GM12878 (cell line): ENCODE results near the gene GAS2L1. TPM values are rescaled to one million over a fixed set of nuclear protein-coding genes. Genes with fewer than 3 reads are reported as not detected.

Source experiments
- ATAC-seq: fragments of 200-7000 bp; cut with Tn5 transposase; 3 replicates; pipeline ENCODE4 v1.9.1; 2020; ENCODE audit warnings: mild to moderate bottlenecking, moderate library complexity
- BruUV-seq: library from RNA; stranded (reverse); fragments of 400-500 nt; replicated peaks from 2 replicates; lab custom pipeline; 2021; lab: Mats Ljungman, UMichigan
- CTCF ChIA-PET: fragments of 300-600 bp; sonication (Branson Sonifier 250); formaldehyde crosslinking; extraction: SDS; loops from one replicate; lab custom pipeline; 2021; ENCODE audit warnings: inconsistent platforms; lab: Yijun Ruan, JAX
- POLR2A ChIA-PET: fragments of 350-600 bp; formaldehyde crosslinking; extraction: SDS; loops from one replicate; lab custom pipeline; 2021; ENCODE audit warnings: inconsistent platforms; lab: Charles Lee
- RAD21 ChIA-PET: fragments of 300-600 bp; sonication (Branson Sonifier 250); formaldehyde crosslinking; loops from one replicate; lab custom pipeline; 2023; ENCODE audit warnings: antibody characterized with exemption; ENCODE audit not compliant: unreplicated experiment; lab: Charles Lee
- SMC1A ChIA-PET: fragments of 300-600 bp; sonication (Branson Sonifier 250); formaldehyde crosslinking; loops from one replicate; lab custom pipeline; 2023; ENCODE audit not compliant: unreplicated experiment, uncharacterized antibody; lab: Charles Lee
- DNase-seq: peaks from one replicate; pipeline ENCODE4 v3.0.0-alpha.2; 2011; ENCODE audit warnings: low read depth, low spot score
- FAIRE-seq: peaks from 3 replicates; lab custom pipeline; 2011; peaks lifted over from hg19 to GRCh38; lab: Jason Lieb, UNC
- H2AFZ ChIP-seq: 2 replicates; pipeline ENCODE4 v1.6.0; 2011; ENCODE audit warnings: low read depth, low read length, control low read depth; ENCODE audit not compliant: control insufficient read depth
- H3K27ac ChIP-seq: 2 replicates; pipeline ENCODE4 v1.5.1; 2011; ENCODE audit warnings: control low read depth; ENCODE audit not compliant: control insufficient read depth, insufficient read depth
- H3K27me3 ChIP-seq, 2 experiments: replicated peaks in 1 of 2; 2 replicates each; pipeline versions ENCODE4 v1.6.0 to v1.6.1; 2011; ENCODE audit warnings: low read length in 1 of 2; ENCODE audit not compliant: control insufficient read depth in 2 of 2, insufficient read depth in 2 of 2
- H3K36me3 ChIP-seq, 2 experiments: 2 replicates each; pipeline ENCODE4 v1.5.1; 2011; ENCODE audit warnings: low read length in 1 of 2; ENCODE audit not compliant: control insufficient read depth in 2 of 2, insufficient read depth in 2 of 2
- H3K4me1 ChIP-seq: 2 replicates; pipeline ENCODE4 v1.6.1; 2011; ENCODE audit warnings: mild to moderate bottlenecking, low read length, moderate library complexity, mixed read lengths; ENCODE audit not compliant: control insufficient read depth, insufficient read depth
- H3K4me2 ChIP-seq: 2 replicates; pipeline ENCODE4 v1.6.0; 2011; ENCODE audit warnings: control low read depth; ENCODE audit not compliant: control insufficient read depth, insufficient read depth
- H3K4me3 ChIP-seq: fragments of 200-600 bp; sonication (generic); 2 replicates; pipeline ENCODE4 v1.5.1; 2016
- H3K79me2 ChIP-seq: 2 replicates; pipeline ENCODE4 v1.6.0; 2011; ENCODE audit warnings: low read length; ENCODE audit not compliant: control insufficient read depth, insufficient read depth
- H3K9ac ChIP-seq: 2 replicates; pipeline ENCODE4 v1.8.0; 2011; ENCODE audit warnings: low read length, control low read depth, mixed read lengths; ENCODE audit not compliant: control insufficient read depth, insufficient read depth
- H3K9me3 ChIP-seq: replicated peaks from 3 replicates; pipeline ENCODE4 v1.5.1; 2011; ENCODE audit warnings: mild to moderate bottlenecking, low read length; ENCODE audit not compliant: control insufficient read depth, insufficient read depth
- H4K20me1 ChIP-seq: 2 replicates; pipeline ENCODE4 v1.6.0; 2011; ENCODE audit not compliant: control insufficient read depth, insufficient read depth
- ATF3 ChIP-seq: IDR thresholded peaks from 2 replicates; pipeline ENCODE4 v1.6.1; 2011; ENCODE audit warnings: low read depth, mild to moderate bottlenecking, low read length, moderate library complexity, borderline replicate concordance; ENCODE audit errors: extremely low read depth
- EP300 ChIP-seq, 2 experiments: fragments of 150-350 bp in 1 of 2; IDR thresholded peaks; 2 replicates each; pipeline ENCODE4 v1.6.1; 2011 to 2012; ENCODE audit warnings: low read depth in 2 of 2, low read length in 2 of 2, borderline replicate concordance in 1 of 2, improper control_type of control experiment in 1 of 2, inconsistent platforms in 1 of 2; ENCODE audit not compliant: control insufficient read depth in 1 of 2
- ESRRA ChIP-seq: IDR thresholded peaks from 2 replicates; pipeline ENCODE4 v1.6.1; 2012; ENCODE audit warnings: mild to moderate bottlenecking, low read length, improper control_type of control experiment
- HDGF ChIP-seq: fragments of 450-650 bp; IDR thresholded peaks from 2 replicates; pipeline ENCODE4 v1.6.1; 2016; ENCODE audit warnings: antibody characterized with exemption
- PAX8 ChIP-seq: fragments of 450-650 bp; IDR thresholded peaks from 2 replicates; pipeline ENCODE4 v1.6.1; 2017; ENCODE audit warnings: mild to moderate bottlenecking, moderate library complexity
- PML ChIP-seq: IDR thresholded peaks from 2 replicates; pipeline ENCODE4 v1.6.1; 2012; ENCODE audit warnings: low read length, inconsistent platforms
- TCF3 ChIP-seq: IDR thresholded peaks from 2 replicates; pipeline ENCODE4 v1.6.1; 2012; ENCODE audit warnings: low read depth, mild to moderate bottlenecking, low read length, borderline replicate concordance; ENCODE audit not compliant: insufficient read depth
- WRNIP1 ChIP-seq: IDR thresholded peaks from 2 replicates; pipeline ENCODE4 v1.6.1; 2011; ENCODE audit warnings: low read depth, low read length, improper control_type of control experiment, borderline replicate concordance
- ZNF24 ChIP-seq: fragments of 450-650 bp; IDR thresholded peaks from 2 replicates; pipeline ENCODE4 v1.6.1; 2017; ENCODE audit warnings: antibody characterized with exemption, mild to moderate bottlenecking
- ZNF687 ChIP-seq: fragments of 450-650 bp; IDR thresholded peaks from 2 replicates; pipeline ENCODE4 v1.6.1; 2017; ENCODE audit warnings: mild to moderate bottlenecking, moderate library complexity
- WGBS: methylation state at CpG from one replicate; pipeline ENCODE4 v1.1.6; 2016; ENCODE audit warnings: low lambda C conversion rate; ENCODE audit not compliant: insufficient replicate concordance, insufficient coverage; ENCODE audit errors: missing lambda C conversion rate; 5-methylcytosine and 5-hydroxymethylcytosine counted together
- in situ Hi-C: fragments of 300-500 bp; cut with MboI; formaldehyde crosslinking; loops from 9 replicates; pipeline ENCODE4 v1.14.3; 2018; ENCODE audit warnings: mixed read lengths
- intact Hi-C: fragments of 100-400 bp; cut with micrococcal nuclease; formaldehyde crosslinking; loops from one replicate; pipeline ENCODE4 v1.14.2; 2022; ENCODE audit not compliant: unreplicated experiment
- polyA plus RNA-seq, 11 experiments: library from polyadenylated mRNA; depleted of rRNA in 4 of 11; unstranded in 6 of 11; stranded (reverse) in 5 of 11; fragments of >200 nt; fragmentation: Nextera tagmentation in 4 of 11; fragmentation: Illumina TruSeq in 1 of 11; extraction: Ambion mirVana in 4 of 11; extraction: Trizol in 1 of 11; gene quantifications; 1 replicate in 1 of 11; 2 replicates in 10 of 11; pipeline versions ENCODE4 v1.2.1 to v1.2.3, GENCODE V29; 2011 to 2016; ENCODE audit warnings: inconsistent platforms in 2 of 11, missing spikeins in 2 of 11, low read depth in 1 of 11
- total RNA-seq, 4 experiments: library from RNA; depleted of rRNA in 3 of 4; stranded (reverse); fragments of >200 nt in 3 of 4; fragmentation: Illumina TruSeq in 1 of 4; extraction: Trizol in 1 of 4; gene quantifications; 2 replicates each; pipeline versions ENCODE4 v1.2.1 to v1.2.3, GENCODE V29; 2013 to 2021

GAS2L1 gene
- total and polyA plus RNA-seq, 10 of the 15 experiments (the other 5 are each of a cell fraction or from before 2014, with no cell fraction given), result 0.03 to 0.13 TPM; not detected in 8

GRCh38 chr22:29339381-29340235 lies 33.2 kb downstream of the GAS2L1 start:
- Histone ChIP-seq H3K9me3 (no peaks in the 10 kb centered on the region), H2AFZ (no peak overlapping the region), H3K9ac (no peak overlapping the region), H3K36me3 (peaks cover 28 to 59% of the 10 kb centered on the region in 2 experiments), H3K4me1 (no peaks in the 10 kb centered on the region), H3K4me3 (no peak overlapping the region), H3K27me3 (no peaks in the 10 kb centered on the region), H3K79me2 (no peaks in the 10 kb centered on the region), H4K20me1 (no peaks in the 10 kb centered on the region; the same call in 1 of the 2 replicates), H3K4me2 (no peak overlapping the region), H3K27ac (no peak overlapping the region)
- DNase-seq (no peak), FAIRE-seq (no peak), ATAC-seq (no peak)
- ChIA-PET SMC1A (no interaction called here), CTCF (interaction anchor here (0.6 kb wide), 1 partner anchor 39 kb away, joined by 3 read pairs; no protein-coding TSS in a partner anchor), RAD21 (no interaction called here), POLR2A (no interaction called here)
- WGBS, result 94% methylated on average over 21 of the region's 23 CpGs
- intact Hi-C loops (no loop called here), in situ Hi-C loops (no loop called here)
- no TSS peak for BruUV-seq
- TF ChIP-seq ZNF24 (no peak), WRNIP1 (no peak), PML (no peak), PAX8 (no peak), ATF3 (no peak), HDGF (no peak)

GRCh38 chr22:29340566-29340965 lies 34.1 kb downstream of the GAS2L1 start:
- Histone ChIP-seq H3K4me2 (no peak overlapping the region), H3K9ac (no peak overlapping the region), H3K79me2 (no peaks in the 10 kb centered on the region), H2AFZ (no peak overlapping the region), H3K4me3 (no peak overlapping the region), H3K36me3 (peaks cover 29 to 54% of the 10 kb centered on the region in 2 experiments), H3K27me3 (no peaks in the 10 kb centered on the region), H3K9me3 (no peaks in the 10 kb centered on the region), H3K4me1 (no peaks in the 10 kb centered on the region), H4K20me1 (no peaks in the 10 kb centered on the region; the same call in 1 of the 2 replicates), H3K27ac (no peak overlapping the region)
- CTCF ChIA-PET, result interaction anchor here (0.6 kb wide), 1 partner anchor 38 kb away, joined by 3 read pairs; no protein-coding TSS in a partner anchor
- SMC1A ChIA-PET, result no interaction called here
- 95% methylated on average over 8 of the region's 8 CpGs for WGBS
- in situ Hi-C loops (no loop called here), intact Hi-C loops (no loop called here)
- RAD21 ChIA-PET, result no interaction called here
- no peak for ATAC-seq
- FAIRE-seq, result no peak
- DNase-seq, result no peak
- POLR2A ChIA-PET, result no interaction called here
- no TSS peak for BruUV-seq
- TF ChIP-seq ZNF687, result no peak
- no peak for TF ChIP-seq EP300 (IDR thresholded peaks at IDR 0.05; ENCODE audit: borderline replicate concordance in 1 of 2, control insufficient read depth in 1 of 2, low read depth in 2 of 2, low read length in 2 of 2)
- no peak for TF ChIP-seq TCF3
- no peak for TF ChIP-seq ESRRA
